ENCODE measurements around the gene KRTAP4-8.
"Not testable (repeated sequence)": the region's sequence is repeated elsewhere in the genome, so short reads cannot be mapped to it uniquely, and the experiment has no call there.

Gene KRTAP4-8

GRCh38 chr17:41098042-41098441 lies at the start of gene KRTAP4-8:
Gene KRTAP4-8, minus strand, starts transcription at chr17:41098142. Its CDS starts 58 bp downstream, at chr17:41098084.
- DNase-seq: no peak

GRCh38 chr17:41145261-41145660 lies 47.3 kb upstream of the KRTAP4-8 start:
- no peak for DNase-seq

- no peak for DNase-seq
Observed at GRCh38 chr17:41144846-41145245, 46.9 kb upstream of the KRTAP4-8 start.

- DNase-seq: no peak
Observed at GRCh38 chr17:41141361-41141760, 43.4 kb upstream of the KRTAP4-8 start.

- DNase-seq: no peak
Observed at GRCh38 chr17:41140360-41141131, 42.6 kb upstream of the KRTAP4-8 start, which contains the start of gene KRTAP4-6. Gene KRTAP4-6, minus strand, starts transcription at chr17:41140544. Its CDS starts 57 bp downstream, at chr17:41140487.

GRCh38 chr17:41139865-41140264 lies 41.9 kb upstream of the KRTAP4-8 start:
- DNase-seq: not testable (repeated sequence)

- DNase-seq: no peak
Observed at GRCh38 chr17:41133880-41134735, 36.2 kb upstream of the KRTAP4-8 start.

GRCh38 chr17:41131979-41132378 lies 34.0 kb upstream of the KRTAP4-8 start:
- DNase-seq: no peak

- DNase-seq: no peak
Observed at GRCh38 chr17:41127371-41127770, 29.4 kb upstream of the KRTAP4-8 start.

GRCh38 chr17:41126412-41126811 lies 28.5 kb upstream of the KRTAP4-8 start:
- DNase-seq: no peak

- DNase-seq: no peak
Observed at GRCh38 chr17:41125064-41125463, 27.1 kb upstream of the KRTAP4-8 start.

GRCh38 chr17:41123991-41124371 lies 26.0 kb upstream of the KRTAP4-8 start, which contains the start of gene KRTAP4-12:
Gene KRTAP4-12, minus strand, starts transcription at chr17:41124182. Its CDS starts 60 bp downstream, at chr17:41124122.
- DNase-seq: not testable (repeated sequence)

GRCh38 chr17:41123292-41123990 lies 25.5 kb upstream of the KRTAP4-8 start:
- not testable (repeated sequence) for DNase-seq

- no peak for DNase-seq
Observed at GRCh38 chr17:41121742-41122141, 23.8 kb upstream of the KRTAP4-8 start.

- not testable (repeated sequence) for DNase-seq
Observed at GRCh38 chr17:41119696-41120690, 22.1 kb upstream of the KRTAP4-8 start.

- no peak for DNase-seq
Observed at GRCh38 chr17:41118721-41119120, 20.8 kb upstream of the KRTAP4-8 start.

GRCh38 chr17:41117846-41118386 lies 20.0 kb upstream of the KRTAP4-8 start, which contains the start of gene KRTAP4-11:
Gene KRTAP4-11, minus strand, starts transcription at chr17:41118373. Its CDS starts 58 bp downstream, at chr17:41118315.
- not testable (repeated sequence) for DNase-seq

- peak; percentile 20 for DNase-seq
Observed at GRCh38 chr17:41116297-41116696, 18.4 kb upstream of the KRTAP4-8 start.

- DNase-seq: no peak
Observed at GRCh38 chr17:41111151-41111885, 13.4 kb upstream of the KRTAP4-8 start.

GRCh38 chr17:41108728-41109386 lies 10.9 kb upstream of the KRTAP4-8 start:
- not testable (repeated sequence) for DNase-seq
